H9 (cell line): ENCODE data around the gene SNAI3. TPM values are rescaled to one million over a fixed set of nuclear protein-coding genes. Genes with fewer than 3 reads are reported as not detected.

Source experiments
- DNase-seq: peaks from one replicate; pipeline ENCODE4 v3.0.0-alpha.2; 2017
- H2AFZ ChIP-seq: one replicate; pipeline ENCODE4 v1.6.1; 2013; ENCODE audit warnings: mild to moderate bottlenecking, low read length, control low read depth, moderate library complexity
- H2AK5ac ChIP-seq: 2 replicates; pipeline ENCODE4 v1.6.1; 2013; ENCODE audit warnings: low read length, control low read depth, mixed read lengths; ENCODE audit not compliant: insufficient read length
- H2BK120ac ChIP-seq: one replicate; pipeline ENCODE4 v1.6.1; 2013; ENCODE audit warnings: low read depth, mild to moderate bottlenecking, low read length, control low read depth, inconsistent platforms; ENCODE audit not compliant: poor library complexity, severe bottlenecking
- H2BK12ac ChIP-seq: 2 replicates; pipeline ENCODE4 v1.6.1; 2013; ENCODE audit warnings: low read length, control low read depth, mixed read lengths, low read depth; ENCODE audit not compliant: insufficient read length
- H2BK15ac ChIP-seq: 2 replicates; pipeline ENCODE4 v1.6.1; 2013; ENCODE audit warnings: low read depth, low read length, control low read depth
- H2BK20ac ChIP-seq: one replicate; pipeline ENCODE4 v1.6.1; 2013; ENCODE audit warnings: low read depth, mild to moderate bottlenecking, low read length, control low read depth, inconsistent platforms; ENCODE audit not compliant: poor library complexity, severe bottlenecking
- H2BK5ac ChIP-seq: 2 replicates; pipeline ENCODE4 v1.6.1; 2013; ENCODE audit warnings: low read length, control low read depth, mixed read lengths; ENCODE audit not compliant: insufficient read length
- H3K14ac ChIP-seq: 2 replicates; pipeline ENCODE4 v1.6.1; 2013; ENCODE audit warnings: low read length, control low read depth; ENCODE audit not compliant: insufficient read depth
- H3K18ac ChIP-seq: 2 replicates; pipeline ENCODE4 v1.6.1; 2013; ENCODE audit warnings: low read depth, mild to moderate bottlenecking, mixed read lengths, low read length, control low read depth; ENCODE audit not compliant: insufficient read length
- H3K23ac ChIP-seq: 2 replicates; pipeline ENCODE4 v1.6.1; 2013; ENCODE audit warnings: low read length, control low read depth, mixed read lengths, low read depth; ENCODE audit not compliant: insufficient read length
- H3K23me2 ChIP-seq: 2 replicates; pipeline ENCODE4 v1.6.1; 2013; ENCODE audit warnings: low read depth, mild to moderate bottlenecking, mixed read lengths, low read length, control low read depth; ENCODE audit not compliant: insufficient read length, poor library complexity, severe bottlenecking
- H3K27ac ChIP-seq: 2 replicates; pipeline ENCODE4 v1.5.1; 2013; ENCODE audit warnings: low read length, control low read depth, mixed read lengths, low read depth; ENCODE audit not compliant: insufficient read length
- H3K27me3 ChIP-seq: 2 replicates; pipeline ENCODE4 v1.6.1; 2013; ENCODE audit warnings: low read length, control low read depth, inconsistent platforms; ENCODE audit not compliant: insufficient read depth
- H3K4ac ChIP-seq: 2 replicates; pipeline ENCODE4 v1.6.1; 2013; ENCODE audit warnings: low read depth, mild to moderate bottlenecking, control low read depth, inconsistent platforms, low read length, moderate library complexity
- H3K4me1 ChIP-seq: 2 replicates; pipeline ENCODE4 v1.6.1; 2013; ENCODE audit warnings: low read length, control low read depth, inconsistent platforms; ENCODE audit not compliant: insufficient read depth
- H3K4me2 ChIP-seq: 2 replicates; pipeline ENCODE4 v1.6.1; 2013; ENCODE audit warnings: low read length, control low read depth, mixed read lengths; ENCODE audit not compliant: insufficient read length, insufficient read depth
- H3K56ac ChIP-seq: 2 replicates; pipeline ENCODE4 v1.6.1; 2013; ENCODE audit warnings: low read depth, mild to moderate bottlenecking, mixed read lengths, low read length, control low read depth; ENCODE audit not compliant: insufficient read length
- H3K79me1 ChIP-seq: 2 replicates; pipeline ENCODE4 v1.6.1; 2013; ENCODE audit warnings: low read depth, mild to moderate bottlenecking, moderate library complexity, low read length, control low read depth, inconsistent platforms; ENCODE audit not compliant: insufficient read depth, poor library complexity, severe bottlenecking
- H3K79me2 ChIP-seq: 2 replicates; pipeline ENCODE4 v1.6.1; 2013; ENCODE audit warnings: low read length, control low read depth, inconsistent platforms; ENCODE audit not compliant: insufficient read depth
- H3K9ac ChIP-seq: 2 replicates; pipeline ENCODE4 v1.6.1; 2013; ENCODE audit warnings: low read length, control low read depth, mixed read lengths; ENCODE audit not compliant: insufficient read length; ENCODE audit errors: extremely low read depth
- H3K9me3 ChIP-seq: one replicate; pipeline ENCODE4 v1.6.1; 2013; ENCODE audit warnings: low read depth, low read length, inconsistent platforms; ENCODE audit not compliant: control insufficient read depth
- H3T11ph ChIP-seq: one replicate; pipeline ENCODE4 v1.6.1; 2013; ENCODE audit warnings: mild to moderate bottlenecking, low read length, control low read depth, inconsistent platforms
- H4K20me1 ChIP-seq: one replicate; pipeline ENCODE4 v1.6.1; 2013; ENCODE audit not compliant: control insufficient read depth, insufficient read length, insufficient read depth
- H4K5ac ChIP-seq: 2 replicates; pipeline ENCODE4 v1.6.1; 2013; ENCODE audit warnings: low read depth, mild to moderate bottlenecking, mixed read lengths, low read length, control low read depth; ENCODE audit not compliant: insufficient read length
- H4K8ac ChIP-seq: replicated peaks from 2 replicates; pipeline ENCODE4 v1.6.1; 2013; ENCODE audit warnings: low read length, control low read depth, mixed read lengths, low read depth; ENCODE audit not compliant: insufficient read length
- H4K91ac ChIP-seq: 2 replicates; pipeline ENCODE4 v1.6.1; 2013; ENCODE audit warnings: low read depth, mild to moderate bottlenecking, moderate library complexity, mixed read lengths, low read length, control low read depth; ENCODE audit not compliant: insufficient read length
- H3K27ac Mint-ChIP-seq, 3 experiments: 2 replicates in 2 of 3; 3 replicates in 1 of 3; pipeline ENCODE4 v1.8.0; 2020 to 2021; ENCODE audit warnings: mixed read lengths in 3 of 3, mild to moderate bottlenecking in 1 of 3, moderate library complexity in 1 of 3
- H3K27me3 Mint-ChIP-seq: 2 replicates; pipeline ENCODE4 v1.8.0; 2021; ENCODE audit warnings: low read depth, mild to moderate bottlenecking, moderate library complexity, mixed read lengths
- H3K36me3 Mint-ChIP-seq, 3 experiments: 2 replicates in 2 of 3; 3 replicates in 1 of 3; pipeline ENCODE4 v1.8.0; 2020 to 2021; ENCODE audit warnings: low read depth in 3 of 3, mixed read lengths in 3 of 3; ENCODE audit not compliant: insufficient read depth in 1 of 3
- H3K4me1 Mint-ChIP-seq, 2 experiments: 2 replicates each; pipeline ENCODE4 v1.8.0; 2020; ENCODE audit warnings: mixed read lengths in 2 of 2
- H3K4me3 Mint-ChIP-seq, 2 experiments: 2 replicates in 1 of 2; 3 replicates in 1 of 2; pipeline ENCODE4 v1.8.0; 2020 to 2021; ENCODE audit warnings: mild to moderate bottlenecking in 2 of 2, mixed read lengths in 2 of 2, moderate library complexity in 1 of 2
- H3K9me3 Mint-ChIP-seq, 2 experiments: 2 replicates in 1 of 2; 3 replicates in 1 of 2; pipeline ENCODE4 v1.8.0; 2020; ENCODE audit warnings: mild to moderate bottlenecking in 2 of 2, mixed read lengths in 2 of 2, moderate library complexity in 1 of 2
- CTCF ChIP-seq: fragments of 200-600 bp; sonication (generic); conservative IDR thresholded peaks from 3 replicates; pipeline ENCODE4 v1.8.0; 2021; ENCODE audit warnings: antibody characterized with exemption, mild to moderate bottlenecking
- WGBS: extraction: QIAGEN DNeasy Blood & Tissue Kit; methylation state at CpG from one replicate; pipeline ENCODE4 v1.1.7; 2013; ENCODE audit warnings: missing lambda C conversion rate, low lambda C conversion rate, mixed read lengths; ENCODE audit not compliant: insufficient read length; ENCODE audit errors: extremely low coverage; 5-methylcytosine and 5-hydroxymethylcytosine counted together
- total RNA-seq: library from RNA; stranded (reverse); gene quantifications from 2 replicates; pipeline ENCODE4 v1.2.1, GENCODE V29; 2021

The SNAI3 gene
- total RNA-seq, 1 experiment from 2014 or later = 3.2 TPM

- DNase-seq = no peak
- H2AK5ac ChIP-seq = no peak overlapping the region
- Mint-ChIP-seq H3K4me3 (no peak overlapping the region), H3K36me3 (peaks cover 4 to 19% (median 10%) of the 10 kb centered on the region in 3 experiments; a peak in 5 of 7 replicates), H3K9me3 (no peaks in the 10 kb centered on the region), H3K27me3 (no peaks in the 10 kb centered on the region; the same call in 1 of the 2 replicates), H3K27ac (no peak overlapping the region), H3K4me1 (no peaks in the 10 kb centered on the region)
- no peak overlapping the region for H3K9ac ChIP-seq
- H3K9me3 ChIP-seq = no peaks in the 10 kb centered on the region
- H3K14ac ChIP-seq = no peak overlapping the region
- no peak overlapping the region for H3T11ph ChIP-seq
- H3K27me3 ChIP-seq = no peaks in the 10 kb centered on the region
- H3K4ac ChIP-seq = no peak overlapping the region
- no peak overlapping the region for H2AFZ ChIP-seq
- no peak overlapping the region for H2BK15ac ChIP-seq
- no peaks in the 10 kb centered on the region for H3K79me1 ChIP-seq
- no peak overlapping the region for H3K4me2 ChIP-seq
- H4K5ac ChIP-seq = no peak overlapping the region
- no peak overlapping the region for H3K23ac ChIP-seq
- no peak overlapping the region for H3K18ac ChIP-seq
- no peak overlapping the region for H2BK20ac ChIP-seq
- no peak overlapping the region for H2BK5ac ChIP-seq
- no CpG with 5 or more reads among the region's 17 CpGs for WGBS
- no peak overlapping the region for H4K91ac ChIP-seq
- H2BK120ac ChIP-seq = no peak overlapping the region
- no peaks in the 10 kb centered on the region for H3K23me2 ChIP-seq
- H3K79me2 ChIP-seq = no peaks in the 10 kb centered on the region
- no peak overlapping the region for H3K56ac ChIP-seq
- no peaks in the 10 kb centered on the region for H4K20me1 ChIP-seq
- no peak overlapping the region for H4K8ac ChIP-seq
- H3K4me1 ChIP-seq = no peaks in the 10 kb centered on the region
- TF ChIP-seq CTCF = no peak
- no peak overlapping the region for H2BK12ac ChIP-seq
- no peak overlapping the region for H3K27ac ChIP-seq
These were observed 40.1 kb upstream of the SNAI3 start for GRCh38 chr16:88726408-88726749.
